ENCODE results near the gene GOLIM4.

GRCh38 chr3:168113848-168114247, 18.1 kb upstream of the GOLIM4 start:
- TF ChIP-seq SUZ12 (IDR thresholded peaks at IDR 0.05; ENCODE audit: extremely low read depth, insufficient read depth, insufficient read length) (no peak), YY1 (IDR thresholded peaks at IDR 0.05; ENCODE audit: insufficient read depth, insufficient read length) (no peak), ZNF274 (IDR thresholded peaks at IDR 0.05; ENCODE audit: low read depth, low read length) (no peak)

Measured in NT2/D1 (cell line).